ENCODE results near the gene TTC1. TPM values are rescaled to one million over a fixed set of nuclear protein-coding genes. Genes with fewer than 3 reads are reported as not detected.

Gene TTC1
- total RNA-seq, 1 donor from 2014 or later: 64.8 TPM

- no peak overlapping the region for H3K4me3 Mint-ChIP-seq
- peaks cover 3% of the 10 kb centered on the region for H3K4me1 Mint-ChIP-seq
- H3K36me3 Mint-ChIP-seq (ENCODE audit: low read depth): peaks cover 54% of the 10 kb centered on the region
- DNase-seq: no peak
- intact Hi-C loops (cut with micrococcal nuclease): no loop called here
- H3K9me3 Mint-ChIP-seq: no peaks in the 10 kb centered on the region
- no peak overlapping the region for H3K27ac Mint-ChIP-seq
- no peaks in the 10 kb centered on the region for H3K27me3 Mint-ChIP-seq
Observed at GRCh38 chr5:160039810-160040470, 31.0 kb downstream of the TTC1 start.

- H3K27ac Mint-ChIP-seq: no peak overlapping the region
- H3K4me3 Mint-ChIP-seq: no peak overlapping the region
- H3K36me3 Mint-ChIP-seq (ENCODE audit: low read depth): peaks cover 50% of the 10 kb centered on the region
- intact Hi-C loops (cut with micrococcal nuclease): no loop called here
- no peaks in the 10 kb centered on the region for H3K9me3 Mint-ChIP-seq
- H3K27me3 Mint-ChIP-seq: no peaks in the 10 kb centered on the region
- H3K4me1 Mint-ChIP-seq: peaks cover 3% of the 10 kb centered on the region
- DNase-seq: no peak
Observed at GRCh38 chr5:160040471-160040835, 31.5 kb downstream of the TTC1 start.

GRCh38 chr5:160042671-160043070 is 33.7 kb downstream of the TTC1 start:
- Mint-ChIP-seq H3K4me3 (no peak overlapping the region), H3K27ac (no peak overlapping the region), H3K27me3 (no peaks in the 10 kb centered on the region), H3K4me1 (peaks cover 3% of the 10 kb centered on the region), H3K9me3 (no peaks in the 10 kb centered on the region), H3K36me3 (ENCODE audit: low read depth) (peaks cover 45% of the 10 kb centered on the region)
- intact Hi-C loops (cut with micrococcal nuclease): no loop called here
- no peak for DNase-seq

GRCh38 chr5:160044391-160044804 is 35.5 kb downstream of the TTC1 start:
- DNase-seq: no peak
- Mint-ChIP-seq H3K4me3 (no peak overlapping the region), H3K27ac (peak overlapping the region; percentile 51), H3K36me3 (ENCODE audit: low read depth) (peaks cover 43% of the 10 kb centered on the region), H3K9me3 (no peaks in the 10 kb centered on the region), H3K4me1 (peaks cover 3% of the 10 kb centered on the region), H3K27me3 (no peaks in the 10 kb centered on the region)
- intact Hi-C loops (cut with micrococcal nuclease): no loop called here

- no peak for DNase-seq
- H3K27ac Mint-ChIP-seq: no peak overlapping the region
- no peaks in the 10 kb centered on the region for H3K27me3 Mint-ChIP-seq
- no peaks in the 10 kb centered on the region for H3K9me3 Mint-ChIP-seq
- peaks cover 46% of the 10 kb centered on the region for H3K36me3 Mint-ChIP-seq (ENCODE audit: low read depth)
- intact Hi-C loops (cut with micrococcal nuclease): no loop called here
- H3K4me1 Mint-ChIP-seq: peaks cover 3% of the 10 kb centered on the region
- no peak overlapping the region for H3K4me3 Mint-ChIP-seq
Observed at GRCh38 chr5:160044967-160045366, 36.0 kb downstream of the TTC1 start.

- Mint-ChIP-seq H3K36me3 (ENCODE audit: low read depth) (peaks cover 58% of the 10 kb centered on the region), H3K27ac (no peak overlapping the region), H3K27me3 (no peaks in the 10 kb centered on the region), H3K4me1 (peaks cover 3% of the 10 kb centered on the region), H3K9me3 (no peaks in the 10 kb centered on the region), H3K4me3 (no peak overlapping the region)
- DNase-seq: no peak
- intact Hi-C loops (cut with micrococcal nuclease): no loop called here
Observed at GRCh38 chr5:160047423-160047822, 38.5 kb downstream of the TTC1 start.

- Mint-ChIP-seq H3K27ac (no peak overlapping the region), H3K9me3 (no peaks in the 10 kb centered on the region), H3K4me3 (no peak overlapping the region), H3K27me3 (no peaks in the 10 kb centered on the region), H3K4me1 (peaks cover 3% of the 10 kb centered on the region), H3K36me3 (ENCODE audit: low read depth) (peaks cover 62% of the 10 kb centered on the region)
- no peak for DNase-seq
- intact Hi-C loops (cut with micrococcal nuclease): no loop called here
Observed at GRCh38 chr5:160048131-160048530, 39.2 kb downstream of the TTC1 start.

- peaks cover 64% of the 10 kb centered on the region for H3K36me3 Mint-ChIP-seq (ENCODE audit: low read depth)
- no peaks in the 10 kb centered on the region for H3K9me3 Mint-ChIP-seq
- no peak overlapping the region for H3K4me3 Mint-ChIP-seq
- peaks cover 2% of the 10 kb centered on the region for H3K4me1 Mint-ChIP-seq
- no peak for DNase-seq
- H3K27me3 Mint-ChIP-seq: no peaks in the 10 kb centered on the region
- no peak overlapping the region for H3K27ac Mint-ChIP-seq
- intact Hi-C loops (cut with micrococcal nuclease): no loop called here
Observed at GRCh38 chr5:160049099-160049498, 40.2 kb downstream of the TTC1 start.

- no peak overlapping the region for H3K4me3 Mint-ChIP-seq
- peaks cover 69% of the 10 kb centered on the region for H3K36me3 Mint-ChIP-seq (ENCODE audit: low read depth)
- H3K9me3 Mint-ChIP-seq: no peaks in the 10 kb centered on the region
- H3K4me1 Mint-ChIP-seq: no peaks in the 10 kb centered on the region
- no peak for DNase-seq
- intact Hi-C loops (cut with micrococcal nuclease): no loop called here
- H3K27ac Mint-ChIP-seq: no peak overlapping the region
- H3K27me3 Mint-ChIP-seq: no peaks in the 10 kb centered on the region
Observed at GRCh38 chr5:160054047-160054446, 45.1 kb downstream of the TTC1 start.

- H3K27ac Mint-ChIP-seq: no peak overlapping the region
- no peaks in the 10 kb centered on the region for H3K9me3 Mint-ChIP-seq
- intact Hi-C loops (cut with micrococcal nuclease): no loop called here
- no peak overlapping the region for H3K4me3 Mint-ChIP-seq
- no peaks in the 10 kb centered on the region for H3K27me3 Mint-ChIP-seq
- H3K4me1 Mint-ChIP-seq: no peaks in the 10 kb centered on the region
- no peak for DNase-seq
- H3K36me3 Mint-ChIP-seq (ENCODE audit: low read depth): peaks cover 65% of the 10 kb centered on the region
Observed at GRCh38 chr5:160054831-160055230, 45.9 kb downstream of the TTC1 start.

- H3K27me3 Mint-ChIP-seq: no peaks in the 10 kb centered on the region
- H3K4me1 Mint-ChIP-seq: no peaks in the 10 kb centered on the region
- no peak overlapping the region for H3K4me3 Mint-ChIP-seq
- intact Hi-C loops (cut with micrococcal nuclease): no loop called here
- H3K36me3 Mint-ChIP-seq (ENCODE audit: low read depth): peaks cover 51% of the 10 kb centered on the region
- no peaks in the 10 kb centered on the region for H3K9me3 Mint-ChIP-seq
- H3K27ac Mint-ChIP-seq: no peak overlapping the region
- DNase-seq: no peak
Observed at GRCh38 chr5:160057256-160057655, 48.3 kb downstream of the TTC1 start.

- H3K27ac Mint-ChIP-seq: no peak overlapping the region
- H3K9me3 Mint-ChIP-seq: no peaks in the 10 kb centered on the region
- no peaks in the 10 kb centered on the region for H3K27me3 Mint-ChIP-seq
- peaks cover 38% of the 10 kb centered on the region for H3K36me3 Mint-ChIP-seq (ENCODE audit: low read depth)
- no peaks in the 10 kb centered on the region for H3K4me1 Mint-ChIP-seq
- H3K4me3 Mint-ChIP-seq: no peak overlapping the region
- DNase-seq: no peak
- intact Hi-C loops (cut with micrococcal nuclease): no loop called here
Observed at GRCh38 chr5:160060001-160060400, 51.1 kb downstream of the TTC1 start.

GRCh38 chr5:160061770-160062169 is 52.8 kb downstream of the TTC1 start:
- no peak overlapping the region for H3K4me3 Mint-ChIP-seq
- H3K27ac Mint-ChIP-seq: no peak overlapping the region
- no peaks in the 10 kb centered on the region for H3K4me1 Mint-ChIP-seq
- no peaks in the 10 kb centered on the region for H3K9me3 Mint-ChIP-seq
- no peak for DNase-seq
- intact Hi-C loops (cut with micrococcal nuclease): no loop called here
- no peaks in the 10 kb centered on the region for H3K27me3 Mint-ChIP-seq
- peaks cover 28% of the 10 kb centered on the region for H3K36me3 Mint-ChIP-seq (ENCODE audit: low read depth)

GRCh38 chr5:160064417-160064810 is 55.5 kb downstream of the TTC1 start:
- Mint-ChIP-seq H3K27ac (no peak overlapping the region), H3K9me3 (no peaks in the 10 kb centered on the region), H3K4me3 (no peak overlapping the region), H3K27me3 (no peaks in the 10 kb centered on the region), H3K4me1 (peaks cover 2% of the 10 kb centered on the region), H3K36me3 (ENCODE audit: low read depth) (peaks cover 18% of the 10 kb centered on the region)
- intact Hi-C loops (cut with micrococcal nuclease): no loop called here
- DNase-seq: no peak

- no peak for DNase-seq
- no peaks in the 10 kb centered on the region for H3K9me3 Mint-ChIP-seq
- intact Hi-C loops (cut with micrococcal nuclease): no loop called here
- peaks cover 16% of the 10 kb centered on the region for H3K36me3 Mint-ChIP-seq (ENCODE audit: low read depth)
- no peak overlapping the region for H3K27ac Mint-ChIP-seq
- no peaks in the 10 kb centered on the region for H3K27me3 Mint-ChIP-seq
- peaks cover 2% of the 10 kb centered on the region for H3K4me1 Mint-ChIP-seq
- no peak overlapping the region for H3K4me3 Mint-ChIP-seq
Observed at GRCh38 chr5:160064995-160065614, 56.2 kb downstream of the TTC1 start.

Measured in activated CD4-positive, alpha-beta T cell treated with anti-CD3 and anti-CD28 coated beads, Interleukin-2, amount 10 ng/mL, durations not matched to agents 24 days and 14 days (primary cell).